CD14-positive monocyte (primary cell): ENCODE results near the gene GRIN3A. TPM values are rescaled to one million over a fixed set of nuclear protein-coding genes. Genes with fewer than 3 reads are reported as not detected.
A peak's percentile ranks its signal among the peaks of the same experiment; 100 is the strongest.

Source experiments
- DNase-seq, 3 donors: peaks; one replicate each; pipeline ENCODE4 v3.0.0-alpha.2; 2011 to 2022
- H2AFZ ChIP-seq: 2 replicates; pipeline ENCODE4 v1.6.0; 2012; ENCODE audit warnings: mild to moderate bottlenecking, low read depth, low read length, inconsistent platforms; ENCODE audit not compliant: insufficient read depth, poor library complexity, severe bottlenecking
- H3K27ac ChIP-seq, 2 donors: 1 replicate in 1 of 2; 2 replicates in 1 of 2; pipeline ENCODE4 v1.5.1; 2012 to 2013; ENCODE audit warnings: low read length in 2 of 2, control low read depth in 1 of 2, inconsistent platforms in 1 of 2, low read depth in 1 of 2, mild to moderate bottlenecking in 1 of 2
- H3K27me3 ChIP-seq, 2 donors: one replicate each; pipeline versions ENCODE4 v1.6.0 to v1.6.1; 2011 to 2013; ENCODE audit warnings: low read length in 2 of 2; ENCODE audit not compliant: control insufficient read depth in 2 of 2, insufficient read depth in 2 of 2
- H3K36me3 ChIP-seq, 2 donors: replicated peaks in 1 of 2; 1 replicate in 1 of 2; 2 replicates in 1 of 2; pipeline versions ENCODE4 v1.5.1 to v1.6.1; 2012 to 2013; ENCODE audit warnings: low read length in 2 of 2, control low read depth in 1 of 2, inconsistent platforms in 1 of 2, mild to moderate bottlenecking in 1 of 2; ENCODE audit not compliant: insufficient read depth in 2 of 2, control insufficient read depth in 1 of 2
- H3K4me1 ChIP-seq, 2 donors: 1 replicate in 1 of 2; 2 replicates in 1 of 2; pipeline versions ENCODE4 v1.5.1 to v1.6.1; 2012 to 2013; ENCODE audit warnings: low read length in 2 of 2, control low read depth in 1 of 2, inconsistent platforms in 1 of 2, mild to moderate bottlenecking in 1 of 2, moderate library complexity in 1 of 2; ENCODE audit not compliant: insufficient read depth in 2 of 2, control insufficient read depth in 1 of 2
- H3K4me2 ChIP-seq: replicated peaks from 2 replicates; pipeline ENCODE3; 2012; ENCODE audit warnings: low read length, moderate library complexity, mild to moderate bottlenecking; ENCODE audit not compliant: poor library complexity, severe bottlenecking; ENCODE audit errors: extremely low read depth
- H3K4me3 ChIP-seq, 3 experiments: fragments of 200-600 bp in 1 of 3; sonication (generic) in 1 of 3; replicated peaks in 1 of 3; 1 replicate in 2 of 3; 2 replicates in 1 of 3; pipeline ENCODE4 v1.5.1; 2011 to 2013; ENCODE audit warnings: low read length in 3 of 3, mild to moderate bottlenecking in 3 of 3, control low read depth in 2 of 3, low read depth in 2 of 3, inconsistent platforms in 1 of 3, moderate library complexity in 1 of 3
- H3K79me2 ChIP-seq: 2 replicates; pipeline ENCODE4 v1.6.0; 2012; ENCODE audit warnings: mild to moderate bottlenecking, control low read depth, inconsistent platforms, low read length, moderate library complexity; ENCODE audit not compliant: insufficient read depth
- H3K9ac ChIP-seq: 2 replicates; pipeline ENCODE4 v1.6.0; 2017; ENCODE audit warnings: low read length, mild to moderate bottlenecking; ENCODE audit not compliant: insufficient read depth, poor library complexity, severe bottlenecking
- H3K9me3 ChIP-seq, 2 donors: replicated peaks in 1 of 2; 1 replicate in 1 of 2; 2 replicates in 1 of 2; pipeline versions ENCODE4 v1.5.1 to v1.6.1; 2012 to 2013; ENCODE audit warnings: low read length in 2 of 2, control low read depth in 1 of 2; ENCODE audit not compliant: control insufficient read depth in 1 of 2, insufficient read depth in 1 of 2
- H4K20me1 ChIP-seq: 2 replicates; pipeline ENCODE4 v1.6.0; 2012; ENCODE audit warnings: mild to moderate bottlenecking, low read length, control low read depth, moderate library complexity; ENCODE audit not compliant: insufficient read depth
- H3K27ac Mint-ChIP-seq, 7 donors: one replicate each; pipeline ENCODE4 v1.8.0; 2020; ENCODE audit warnings: mild to moderate bottlenecking in 7 of 7, mixed read lengths in 7 of 7, moderate library complexity in 6 of 7, inconsistent platforms in 2 of 7
- H3K27me3 Mint-ChIP-seq, 3 donors: one replicate each; pipeline ENCODE4 v1.8.0; 2021 to 2022; ENCODE audit warnings: low read depth in 3 of 3, mild to moderate bottlenecking in 3 of 3, mixed read lengths in 3 of 3, moderate library complexity in 3 of 3, inconsistent platforms in 1 of 3
- H3K36me3 Mint-ChIP-seq, 2 donors: one replicate each; pipeline ENCODE4 v1.8.0; 2020; ENCODE audit warnings: mixed read lengths in 2 of 2, inconsistent platforms in 1 of 2, mild to moderate bottlenecking in 1 of 2
- H3K4me1 Mint-ChIP-seq: one replicate; pipeline ENCODE4 v1.8.0; 2020; ENCODE audit warnings: mild to moderate bottlenecking, mixed read lengths
- H3K4me3 Mint-ChIP-seq, 2 donors: one replicate each; pipeline ENCODE4 v1.8.0; 2020; ENCODE audit warnings: mild to moderate bottlenecking in 2 of 2, mixed read lengths in 2 of 2, moderate library complexity in 1 of 2
- H3K9me3 Mint-ChIP-seq, 7 donors: one replicate each; pipeline ENCODE4 v1.8.0; 2020 to 2022; ENCODE audit warnings: mixed read lengths in 7 of 7, mild to moderate bottlenecking in 6 of 7, moderate library complexity in 6 of 7, inconsistent platforms in 2 of 7
- WGBS: methylation state at CpG from one replicate; pipeline ENCODE4 v1.1.5; 2013; ENCODE audit warnings: missing lambda C conversion rate; ENCODE audit not compliant: insufficient coverage; 5-methylcytosine and 5-hydroxymethylcytosine counted together
- intact Hi-C, 2 donors: fragments of 100-400 bp; cut with micrococcal nuclease; formaldehyde crosslinking; loops; one replicate each; pipeline versions ENCODE4 v1.15.0 to v1.15.1; 2023
- polyA plus RNA-seq, 3 donors: library from polyadenylated mRNA; depleted of rRNA in 1 of 3; unstranded in 2 of 3; stranded (reverse) in 1 of 3; fragments of 300-500 nt in 2 of 3; fragments of >200 nt in 1 of 3; fragmentation: Illumina TruSeq in 2 of 3; gene quantifications; 1 replicate in 2 of 3; 2 replicates in 1 of 3; pipeline ENCODE4 v1.2.3, GENCODE V29; 2012 to 2021
- TF ChIP-seq, protein P1 (sequence below): fragments of 200-600 bp; IDR thresholded peaks from one replicate; pipeline ENCODE4 v1.8.0; 2022; ENCODE audit warnings: antibody characterized with exemption, mild to moderate bottlenecking

Gene GRIN3A
- polyA plus RNA-seq, 3 donors, result 0.11 to 0.39 (median 0.16) TPM

DNA sequence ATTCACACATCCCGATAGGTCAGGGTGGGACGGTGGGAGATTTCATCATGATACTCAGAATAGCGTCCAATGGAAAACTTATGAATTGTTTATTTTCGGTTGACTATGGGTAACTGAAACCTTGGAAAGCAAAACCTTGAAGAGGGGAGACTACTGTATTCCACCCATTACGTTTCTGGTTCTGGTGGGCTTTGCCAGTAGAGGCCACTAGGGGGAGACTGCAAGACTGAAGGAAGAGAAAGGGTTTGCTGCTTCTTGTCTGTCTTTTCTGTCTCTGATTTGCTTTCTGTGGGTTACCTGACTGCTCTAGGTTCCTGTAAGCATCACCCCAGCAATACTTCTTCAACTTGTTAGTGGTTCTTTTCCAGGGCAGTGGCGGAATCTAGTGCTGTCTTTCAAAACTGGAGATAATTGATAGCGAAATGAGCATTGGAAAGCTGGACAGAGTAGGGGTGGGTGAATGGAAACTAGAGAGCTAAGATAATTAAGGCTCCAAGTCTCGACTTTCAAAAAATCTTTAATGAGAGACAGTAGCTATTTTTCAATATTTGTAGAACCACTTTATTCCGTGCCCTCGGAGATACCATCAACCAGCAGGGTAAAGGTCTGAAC is 27.0 kb downstream of the GRIN3A start:
- no peaks in the 10 kb centered on the region for H3K4me1 ChIP-seq
- H3K27me3 ChIP-seq, result peaks cover 0 to 2% of the 10 kb centered on the region in 2 donors
- no peak overlapping the region for H3K27ac Mint-ChIP-seq
- no peaks in the 10 kb centered on the region for H3K36me3 Mint-ChIP-seq
- H3K9me3 Mint-ChIP-seq, result peaks cover 0 to 3% (median 0%) of the 10 kb centered on the region in 7 donors
- H3K4me1 Mint-ChIP-seq, result no peaks in the 10 kb centered on the region
- intact Hi-C loops, result no loop called here
- H3K4me2 ChIP-seq, result no peak overlapping the region
- peak in 1 of 3 donors; percentile 5 for DNase-seq
- no peaks in the 10 kb centered on the region for H3K79me2 ChIP-seq
- no peaks in the 10 kb centered on the region for H4K20me1 ChIP-seq
- WGBS, result 98% methylated on average over 5 of the region's 10 CpGs
- H3K27ac ChIP-seq, result no peak overlapping the region
- no peak overlapping the region for H3K9ac ChIP-seq
- H3K36me3 ChIP-seq, result no peaks in the 10 kb centered on the region
- TF ChIP-seq, protein P1, sequence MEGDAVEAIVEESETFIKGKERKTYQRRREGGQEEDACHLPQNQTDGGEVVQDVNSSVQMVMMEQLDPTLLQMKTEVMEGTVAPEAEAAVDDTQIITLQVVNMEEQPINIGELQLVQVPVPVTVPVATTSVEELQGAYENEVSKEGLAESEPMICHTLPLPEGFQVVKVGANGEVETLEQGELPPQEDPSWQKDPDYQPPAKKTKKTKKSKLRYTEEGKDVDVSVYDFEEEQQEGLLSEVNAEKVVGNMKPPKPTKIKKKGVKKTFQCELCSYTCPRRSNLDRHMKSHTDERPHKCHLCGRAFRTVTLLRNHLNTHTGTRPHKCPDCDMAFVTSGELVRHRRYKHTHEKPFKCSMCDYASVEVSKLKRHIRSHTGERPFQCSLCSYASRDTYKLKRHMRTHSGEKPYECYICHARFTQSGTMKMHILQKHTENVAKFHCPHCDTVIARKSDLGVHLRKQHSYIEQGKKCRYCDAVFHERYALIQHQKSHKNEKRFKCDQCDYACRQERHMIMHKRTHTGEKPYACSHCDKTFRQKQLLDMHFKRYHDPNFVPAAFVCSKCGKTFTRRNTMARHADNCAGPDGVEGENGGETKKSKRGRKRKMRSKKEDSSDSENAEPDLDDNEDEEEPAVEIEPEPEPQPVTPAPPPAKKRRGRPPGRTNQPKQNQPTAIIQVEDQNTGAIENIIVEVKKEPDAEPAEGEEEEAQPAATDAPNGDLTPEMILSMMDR, result peak; percentile 77
- no peak overlapping the region for H2AFZ ChIP-seq
- peaks cover 1 to 15% (median 2%) of the 10 kb centered on the region in 3 donors for H3K27me3 Mint-ChIP-seq
- no peaks in the 10 kb centered on the region for H3K9me3 ChIP-seq
- H3K4me3 ChIP-seq, result no peak overlapping the region
- no peak overlapping the region for H3K4me3 Mint-ChIP-seq

DNA sequence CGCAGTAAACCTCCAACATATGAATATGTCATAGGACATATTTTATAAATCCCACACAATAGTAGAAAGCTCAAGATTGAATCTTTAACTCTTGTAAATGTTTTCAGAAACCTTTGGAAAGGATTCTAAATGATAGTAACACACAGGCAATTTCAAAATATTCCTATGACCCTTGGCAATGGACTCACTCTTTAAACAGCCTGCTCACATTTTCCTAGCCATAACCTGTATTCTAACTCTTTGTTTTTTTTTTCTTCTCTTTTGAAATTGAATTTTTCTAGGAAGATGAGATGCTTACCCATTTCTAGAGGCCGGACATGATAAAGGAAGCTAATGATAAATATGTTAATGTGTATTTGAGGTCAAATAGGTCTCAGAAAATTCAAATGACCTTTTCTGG is 29.6 kb downstream of the GRIN3A start:
- peaks cover 5 to 17% (median 9%) of the 10 kb centered on the region in 3 donors for H3K27me3 Mint-ChIP-seq
- H3K9me3 Mint-ChIP-seq, result peaks cover 0 to 3% (median 0%) of the 10 kb centered on the region in 7 donors
- H2AFZ ChIP-seq, result no peak overlapping the region
- WGBS, result no CpG with 5 or more reads among the region's 2 CpGs
- peaks cover 12% of the 10 kb centered on the region for H3K4me1 Mint-ChIP-seq
- H3K79me2 ChIP-seq, result no peaks in the 10 kb centered on the region
- no peak overlapping the region for H3K4me3 Mint-ChIP-seq
- no peak overlapping the region for H3K4me2 ChIP-seq
- no peak overlapping the region for H3K9ac ChIP-seq
- no peak overlapping the region for H3K27ac Mint-ChIP-seq
- no peaks in the 10 kb centered on the region for H3K36me3 Mint-ChIP-seq
- H3K4me3 ChIP-seq, result no peak overlapping the region
- no peak for DNase-seq
- H3K27ac ChIP-seq, result no peak overlapping the region
- H3K27me3 ChIP-seq, result peaks cover 2 to 6% of the 10 kb centered on the region in 2 donors
- peaks cover 4 to 8% of the 10 kb centered on the region in 2 donors for H3K4me1 ChIP-seq
- H3K9me3 ChIP-seq, result no peaks in the 10 kb centered on the region
- no peaks in the 10 kb centered on the region for H3K36me3 ChIP-seq
- intact Hi-C loops, result no loop called here
- TF ChIP-seq, protein P1, result no peak
- no peaks in the 10 kb centered on the region for H4K20me1 ChIP-seq
